Measurements from ENCODE around the gene PRIMPOL.
"Not testable (repeated sequence)": the region's sequence is repeated elsewhere in the genome, so short reads cannot be mapped to it uniquely, and the experiment has no call there.

The PRIMPOL gene

GRCh38 chr4:184641022-184641421, 8.5 kb upstream of the PRIMPOL start:
- no peak for FAIRE-seq

DNA sequence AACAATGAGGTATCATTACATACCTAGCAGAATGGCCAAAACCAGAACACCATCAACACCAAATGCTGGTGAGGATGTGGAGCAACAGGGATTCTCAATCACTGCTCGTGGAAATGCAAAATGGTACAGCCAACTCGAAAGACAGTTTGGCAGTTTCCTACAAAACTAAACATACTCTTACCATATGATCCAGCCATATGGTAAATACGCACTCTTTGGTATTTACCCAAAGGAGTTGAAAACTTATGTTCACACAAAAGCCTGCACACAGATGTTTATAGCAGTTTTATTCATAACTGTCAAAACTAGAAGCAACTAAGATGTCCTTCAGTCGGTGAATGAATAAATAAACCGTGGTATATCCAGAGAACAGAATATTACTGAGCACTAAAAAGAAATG, 8.1 kb upstream of the PRIMPOL start:
- FAIRE-seq, result no peak

DNA sequence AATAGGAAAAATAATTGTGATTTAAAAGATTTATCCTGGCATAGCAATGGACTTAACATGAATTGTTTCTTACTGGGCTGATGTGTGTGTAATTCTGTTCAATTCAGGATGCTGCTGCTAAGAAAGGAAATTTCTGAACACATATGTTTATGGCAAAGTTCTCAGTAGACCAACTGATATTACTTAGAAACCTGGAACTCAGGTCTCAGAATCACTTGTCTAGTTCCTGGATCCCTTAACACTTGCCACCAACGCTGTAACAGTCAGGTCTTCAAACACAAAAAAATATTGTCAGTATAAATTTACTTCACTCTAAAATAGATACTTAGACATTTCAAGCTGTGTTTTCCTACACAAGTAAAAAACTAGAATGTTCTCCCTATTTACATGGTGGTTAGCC, 5.8 kb upstream of the PRIMPOL start:
- no peak for FAIRE-seq

DNA sequence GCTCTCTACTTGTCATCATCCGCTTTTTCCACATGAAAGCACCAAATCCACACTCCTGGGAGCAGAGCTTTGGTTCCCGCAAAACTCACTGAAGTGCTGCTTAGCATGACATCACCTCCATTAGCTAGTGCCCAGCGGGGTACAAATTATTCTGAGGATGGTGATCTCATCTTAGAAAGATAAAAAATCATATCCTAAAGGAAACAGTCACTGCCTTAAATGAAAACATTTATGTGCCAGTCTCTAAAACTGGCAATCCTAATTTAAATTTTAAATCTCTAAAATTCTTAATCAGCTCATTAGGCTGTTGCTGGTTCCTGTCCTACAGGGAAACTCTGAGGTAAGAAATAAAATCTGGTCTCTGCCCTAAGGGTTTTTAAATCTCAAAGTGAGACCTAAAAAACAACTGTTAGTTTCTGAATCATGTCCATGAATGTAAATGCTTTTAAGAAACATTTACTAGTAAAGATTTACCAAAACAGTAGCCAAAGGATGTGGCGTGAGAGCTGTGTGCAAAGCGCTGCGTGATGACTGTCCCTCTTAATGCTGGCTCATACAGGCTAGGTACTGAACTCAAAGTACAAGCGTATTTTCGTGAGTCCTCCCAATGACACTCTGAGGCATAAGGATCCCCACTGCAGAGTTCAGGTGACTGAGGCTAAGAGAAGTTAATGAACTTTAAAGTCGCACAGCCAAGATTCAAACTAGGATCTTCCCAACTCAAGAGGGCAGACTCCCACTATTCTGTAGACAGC, 4.8 kb upstream of the PRIMPOL start:
- no peak for FAIRE-seq

GRCh38 chr4:184645904-184646610, 3.5 kb upstream of the PRIMPOL start:
- no peak for FAIRE-seq

GRCh38 chr4:184647266-184648053, 2.1 kb upstream of the PRIMPOL start:
- FAIRE-seq, result no peak

GRCh38 chr4:184648054-184648312, 1.6 kb upstream of the PRIMPOL start:
- FAIRE-seq, result no peak

DNA sequence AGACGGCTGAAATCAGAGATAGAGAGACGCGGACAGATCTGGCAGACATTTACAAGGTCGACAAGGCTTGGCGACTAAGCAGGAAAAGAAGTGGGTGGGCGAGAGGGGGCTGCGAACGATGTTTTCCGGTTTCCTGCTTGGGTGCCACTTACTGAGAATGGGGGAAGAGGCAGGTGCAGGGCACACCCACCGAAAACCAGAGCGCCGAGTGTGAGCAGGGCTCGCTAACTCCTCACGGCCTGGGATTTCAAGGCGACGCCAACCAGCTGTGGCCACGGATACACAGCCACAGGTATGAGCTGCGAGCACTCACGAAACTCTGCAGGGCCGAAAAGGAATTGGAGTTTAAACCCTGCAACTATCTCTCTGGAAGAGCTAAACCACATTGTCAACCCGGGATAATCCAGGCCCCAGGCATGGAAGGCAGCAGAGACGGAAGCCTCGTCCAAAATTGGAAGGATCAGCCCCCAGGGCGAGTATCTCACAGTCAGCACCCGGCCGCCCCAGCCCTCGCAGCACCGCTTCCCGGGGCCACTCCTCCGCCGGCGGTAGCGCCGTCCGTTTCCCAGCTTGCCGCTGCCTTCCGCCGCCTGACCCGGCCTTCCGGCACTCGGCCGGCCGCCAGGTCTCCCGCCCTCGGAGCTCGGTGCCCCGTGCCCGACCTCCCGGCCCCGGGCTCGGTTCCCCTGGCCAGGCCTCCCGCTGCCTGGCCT, 1.1 kb upstream of the PRIMPOL start:
- no peak for FAIRE-seq

DNA sequence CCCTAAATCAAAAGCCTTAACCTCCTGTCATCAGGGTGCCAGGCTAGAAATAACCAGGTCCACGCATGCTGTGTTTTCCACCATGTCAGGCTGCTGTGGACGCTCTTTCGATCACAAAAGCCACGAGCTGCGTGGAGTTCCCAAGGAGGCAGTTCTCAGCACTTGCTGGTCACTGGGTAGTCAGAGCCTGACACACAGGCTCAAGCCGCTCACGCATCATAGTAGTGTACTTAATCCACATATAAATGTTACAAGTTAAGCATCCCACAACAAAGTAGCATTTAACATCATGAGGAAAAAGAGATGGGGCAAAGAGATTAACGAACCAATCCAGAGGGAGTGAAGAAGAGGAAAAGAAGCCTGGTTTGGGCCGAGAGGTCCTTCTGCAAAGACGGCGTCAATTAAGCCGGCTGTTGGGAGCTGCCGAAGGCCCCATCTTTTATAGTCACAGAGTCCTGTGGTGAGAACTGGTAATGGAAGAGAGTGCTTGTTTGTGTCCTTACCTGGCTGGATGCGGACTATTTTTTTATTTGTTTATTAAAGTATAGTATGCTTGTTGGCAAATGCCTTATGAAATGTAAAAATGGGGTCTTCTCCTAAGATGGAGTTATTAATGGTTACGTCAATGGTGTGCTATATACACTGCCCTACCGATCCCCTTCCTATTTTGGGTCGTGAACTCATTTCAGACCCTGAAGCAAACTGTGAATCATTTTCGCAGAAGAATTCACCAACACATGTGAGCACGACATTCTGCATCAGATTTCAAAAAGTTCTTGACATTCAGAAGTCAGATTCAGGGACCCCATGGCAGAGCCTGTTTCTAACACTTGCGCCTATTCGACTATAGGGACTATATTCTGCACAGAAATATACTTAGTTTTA, 675 bp downstream of the PRIMPOL start:
- FAIRE-seq, result peak; percentile 50

DNA sequence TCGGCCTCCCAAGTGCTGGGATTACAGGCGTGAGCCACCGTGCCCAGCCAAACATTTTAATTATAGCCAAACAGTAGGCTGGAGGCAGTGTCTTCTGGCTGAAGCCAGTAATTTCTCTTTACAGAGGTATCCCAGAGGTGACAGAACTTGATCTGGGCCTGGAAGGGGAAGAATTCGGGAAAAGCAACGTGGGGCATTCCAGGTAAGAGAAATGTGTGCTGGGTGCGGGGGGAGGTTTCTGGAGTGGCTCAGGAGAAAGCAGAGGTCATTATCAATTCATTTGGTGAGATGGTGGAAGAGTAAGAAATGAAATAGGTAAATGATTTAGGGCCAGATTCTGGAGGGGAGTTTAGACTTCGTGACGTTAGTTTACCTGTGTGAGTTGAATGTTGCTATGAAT, 2.4 kb downstream of the PRIMPOL start:
- FAIRE-seq, result no peak

GRCh38 chr4:184652681-184653080, 3.1 kb downstream of the PRIMPOL start:
- FAIRE-seq, result not testable (repeated sequence)

DNA sequence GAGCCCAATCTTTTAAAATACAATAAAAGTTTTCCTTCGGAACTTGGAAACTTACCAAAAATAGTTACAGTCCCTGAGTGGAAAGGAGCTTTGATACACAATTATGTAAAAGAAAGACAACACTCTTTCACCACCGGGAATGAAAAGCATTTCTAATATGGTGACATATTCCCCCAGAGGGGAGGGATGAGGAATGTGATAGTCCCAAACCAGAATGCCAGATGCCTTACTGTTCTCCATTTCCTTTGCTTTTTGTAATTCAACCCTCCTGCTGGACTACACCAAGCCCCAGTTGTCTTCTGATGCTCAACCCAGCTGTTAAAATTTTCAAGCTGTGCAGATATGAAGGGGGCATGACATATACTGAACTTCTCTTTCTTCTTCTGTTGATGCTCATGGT, 4.1 kb downstream of the PRIMPOL start:
- no peak for FAIRE-seq

DNA sequence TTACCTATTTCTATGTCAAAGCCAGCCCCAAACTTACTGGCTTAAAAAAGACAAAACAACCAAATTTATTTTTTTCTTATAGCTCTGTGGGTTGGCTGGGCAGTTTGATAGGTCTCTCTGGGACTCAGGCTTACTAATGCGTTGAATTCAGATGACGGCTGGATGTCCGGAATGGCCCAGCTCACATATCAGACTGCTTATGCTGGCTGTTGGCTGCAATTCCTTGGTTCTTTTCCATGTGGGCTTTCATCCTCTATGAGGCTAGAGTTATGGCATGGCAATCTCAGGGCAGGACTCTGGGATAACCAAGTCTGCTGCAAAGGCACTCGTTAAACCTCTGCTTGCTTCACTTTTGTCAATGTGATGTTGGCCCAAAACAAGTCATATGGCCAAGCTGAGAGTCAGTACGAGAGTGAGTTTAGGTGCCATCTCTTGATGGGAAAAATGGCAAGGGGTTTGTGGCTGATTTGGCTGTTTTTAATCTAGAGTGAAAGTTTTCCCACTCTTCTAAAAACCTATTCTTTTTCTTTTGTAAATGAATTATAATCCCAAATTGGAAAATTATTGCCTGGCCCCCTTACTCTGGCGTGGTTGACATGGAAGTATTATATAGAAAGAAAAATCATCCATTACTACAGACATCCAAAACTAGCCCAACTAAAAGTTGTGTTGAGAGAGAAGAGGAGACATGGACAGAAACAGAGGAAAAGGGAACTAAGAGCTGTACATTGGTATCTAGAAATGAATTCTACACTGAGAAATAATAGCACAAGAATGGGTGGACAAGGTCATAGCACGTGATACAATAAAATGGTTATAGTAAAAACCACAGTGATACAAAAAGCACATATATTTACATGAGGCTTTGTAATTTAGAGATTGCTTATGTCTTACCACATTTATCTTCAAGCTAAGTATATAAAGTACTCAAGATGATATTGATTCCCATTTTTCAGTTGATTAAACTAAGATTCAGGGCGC, 6.6 kb downstream of the PRIMPOL start:
- no peak for FAIRE-seq

DNA sequence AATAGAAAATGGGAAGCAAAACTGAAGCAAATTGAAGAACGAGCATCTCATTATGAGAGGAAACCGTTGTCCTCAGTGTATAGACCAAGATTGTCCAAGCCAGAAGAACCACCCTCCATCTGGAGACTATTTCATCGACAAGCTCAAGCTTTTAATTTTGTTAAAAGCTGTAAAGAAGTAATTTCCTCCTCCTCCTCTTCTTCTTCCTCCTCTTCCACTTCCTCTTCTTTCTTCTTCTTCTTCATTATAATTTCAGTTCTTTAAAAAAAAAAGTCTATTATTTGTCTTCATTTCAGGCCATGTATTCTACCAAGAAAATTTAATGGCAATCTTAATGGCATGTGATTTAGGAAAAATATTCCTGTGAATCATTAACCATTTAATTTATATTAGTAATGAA, 7.6 kb downstream of the PRIMPOL start:
- peak; percentile 31 for FAIRE-seq

GRCh38 chr4:184657820-184658219, 8.3 kb downstream of the PRIMPOL start:
- FAIRE-seq, result not testable (repeated sequence)

DNA sequence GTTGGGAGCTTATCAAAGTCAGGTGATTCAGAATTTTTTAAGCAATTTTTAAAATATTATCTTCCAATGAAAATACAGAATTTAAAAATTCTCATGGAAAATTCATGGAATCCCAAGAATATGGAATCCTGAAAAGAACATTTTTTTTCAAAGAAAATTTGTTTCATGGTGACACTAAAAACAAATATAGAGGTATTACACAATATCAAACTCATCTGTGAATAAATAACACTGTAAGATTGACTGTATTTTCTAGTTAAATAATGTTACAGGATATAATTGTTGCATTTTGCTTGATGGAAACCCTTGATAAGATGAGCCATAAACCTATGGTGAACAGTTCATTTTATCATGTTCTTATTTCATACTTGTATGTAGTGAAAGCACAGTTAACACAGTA, 11.4 kb downstream of the PRIMPOL start:
- FAIRE-seq, result peak; percentile 28

GRCh38 chr4:184662236-184662635, 12.7 kb downstream of the PRIMPOL start:
- FAIRE-seq, result no peak

GRCh38 chr4:184664445-184665210, 15.1 kb downstream of the PRIMPOL start:
- no peak for FAIRE-seq

DNA sequence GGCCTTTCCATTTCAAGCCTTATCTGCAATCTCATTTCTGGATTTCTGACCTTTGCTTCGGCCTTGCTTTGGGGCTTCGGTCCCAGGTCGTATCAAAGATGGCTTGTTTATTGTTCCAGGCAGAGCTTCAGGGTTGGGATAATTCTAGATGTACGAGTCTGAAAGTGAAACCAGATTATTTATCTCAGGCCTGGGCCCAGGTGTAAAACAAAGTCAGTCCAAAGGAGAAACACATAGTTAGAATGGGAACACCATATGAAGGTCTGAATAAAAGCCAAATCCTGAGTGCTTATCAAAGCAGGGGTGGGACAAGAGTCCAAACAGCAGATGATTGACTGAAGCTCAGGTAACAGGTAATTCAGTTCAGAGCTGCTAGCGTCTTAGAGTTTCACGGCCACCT, 17.1 kb downstream of the PRIMPOL start:
- FAIRE-seq, result no peak

DNA sequence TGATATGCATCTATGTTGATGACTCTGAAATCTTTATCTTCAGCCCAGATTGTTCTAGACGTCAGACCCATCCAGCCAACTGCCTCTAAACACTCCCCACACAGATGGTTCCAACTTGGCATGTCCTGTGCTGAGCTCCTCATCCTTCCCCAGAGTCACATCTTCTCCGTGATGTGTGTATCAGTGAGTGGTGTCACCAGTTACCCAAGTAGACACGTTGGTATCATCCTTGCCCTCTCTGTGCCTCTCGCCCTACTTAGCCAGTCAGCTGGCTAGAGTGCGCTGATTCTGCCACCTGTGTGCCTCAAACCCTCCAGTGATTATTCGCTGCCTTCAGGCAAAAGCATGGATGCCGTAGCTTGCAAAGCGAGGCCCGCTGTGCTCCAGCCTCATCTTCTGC, 18.6 kb downstream of the PRIMPOL start:
- no peak for FAIRE-seq
